Esophagus (tissue), 2 donors: ENCODE data around the gene GNG14. TPM values are rescaled to one million over a fixed set of nuclear protein-coding genes. Genes with fewer than 3 reads are reported as not detected.
"Not testable (repeated sequence)": the region's sequence is repeated elsewhere in the genome, so short reads cannot be mapped to it uniquely, and the experiment has no call there.

Source experiments
- H3K27ac ChIP-seq, 2 donors: one replicate each; pipeline ENCODE4 v1.5.1; 2013; ENCODE audit warnings: low read depth in 2 of 2, mild to moderate bottlenecking in 2 of 2, inconsistent platforms in 1 of 2, low read length in 1 of 2, moderate library complexity in 1 of 2
- H3K27me3 ChIP-seq, 2 donors: one replicate each; pipeline ENCODE4 v1.6.1; 2013; ENCODE audit warnings: low read length in 2 of 2, control low read depth in 1 of 2, mild to moderate bottlenecking in 1 of 2; ENCODE audit not compliant: insufficient read depth in 2 of 2, control insufficient read depth in 1 of 2
- H3K36me3 ChIP-seq, 2 donors: one replicate each; pipeline ENCODE4 v1.6.1; 2013; ENCODE audit warnings: low read length in 1 of 2; ENCODE audit not compliant: control insufficient read depth in 2 of 2, insufficient read depth in 2 of 2
- H3K4me1 ChIP-seq, 2 donors: one replicate each; pipeline ENCODE4 v1.6.1; 2013; ENCODE audit warnings: low read length in 1 of 2; ENCODE audit not compliant: control insufficient read depth in 2 of 2, insufficient read depth in 2 of 2
- H3K4me3 ChIP-seq, 2 donors: one replicate each; pipeline ENCODE4 v1.5.1; 2013; ENCODE audit warnings: low read length in 2 of 2, mild to moderate bottlenecking in 2 of 2, low read depth in 1 of 2, moderate library complexity in 1 of 2
- H3K9me3 ChIP-seq, 2 donors: one replicate each; pipeline ENCODE4 v1.6.1; 2013; ENCODE audit warnings: mild to moderate bottlenecking in 2 of 2, low read depth in 1 of 2, low read length in 1 of 2, moderate library complexity in 1 of 2; ENCODE audit not compliant: control insufficient read depth in 2 of 2, insufficient read depth in 1 of 2
- WGBS, 2 donors: extraction: QIAGEN DNeasy Blood & Tissue Kit; methylation state at CpG; one replicate each; pipeline ENCODE4 v1.1.7; 2013; 5-methylcytosine and 5-hydroxymethylcytosine counted together
- polyA plus RNA-seq, 2 donors: library from polyadenylated mRNA; stranded (reverse); fragments of 200-250 nt; gene quantifications; one replicate each; pipeline ENCODE4 v1.2.3, GENCODE V29; 2013
- donor health status: healthy with polysubstance abuse.
- donor health status: Bipolar disorder and iron deficiency.

The GNG14 gene
- polyA plus RNA-seq, 2 donors, result not detected

GRCh38 chr19:12701596-12702282, 13.9 kb downstream of the GNG14 start:
- H3K4me3 ChIP-seq, result no peak overlapping the region
- peaks cover 0 to 3% of the 10 kb centered on the region in 2 donors for H3K4me1 ChIP-seq
- WGBS, 2 donors, result 88% methylated on average over 29 to 33 of the region's 33 CpGs
- H3K9me3 ChIP-seq, result no peaks in the 10 kb centered on the region
- H3K27ac ChIP-seq, result no peak overlapping the region
- H3K27me3 ChIP-seq, result no peaks in the 10 kb centered on the region
- peaks cover 34 to 50% of the 10 kb centered on the region in 2 donors for H3K36me3 ChIP-seq

DNA sequence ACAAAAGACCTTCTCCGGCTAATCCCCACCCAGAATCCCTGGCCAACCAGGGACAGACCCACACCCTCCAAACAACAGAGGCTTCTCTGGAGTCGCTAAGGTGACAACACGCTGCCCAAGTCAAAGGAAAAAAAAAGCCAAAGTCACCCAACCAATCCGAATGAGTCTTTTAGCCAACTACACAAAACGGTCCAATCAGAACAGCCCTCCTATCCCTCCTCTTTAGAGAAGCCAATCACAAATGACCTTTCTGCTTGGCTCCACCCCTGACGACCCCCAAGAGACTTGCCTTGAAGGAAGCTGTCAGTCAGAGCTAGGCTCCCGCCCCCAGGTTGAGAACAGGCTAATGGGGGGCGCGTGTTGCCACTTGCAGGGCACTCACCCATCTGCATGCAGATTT, 15.2 kb downstream of the GNG14 start:
- peaks cover 34 to 50% of the 10 kb centered on the region in 2 donors for H3K36me3 ChIP-seq
- WGBS, 2 donors, result 65 to 70% methylated on average over 9 of the region's 9 CpGs
- H3K9me3 ChIP-seq, result no peaks in the 10 kb centered on the region
- no peaks in the 10 kb centered on the region for H3K4me1 ChIP-seq
- H3K27ac ChIP-seq, result no peak overlapping the region
- no peaks in the 10 kb centered on the region for H3K27me3 ChIP-seq
- no peak overlapping the region for H3K4me3 ChIP-seq

GRCh38 chr19:12705169-12705568, 17.4 kb downstream of the GNG14 start:
- WGBS, 2 donors, result 92 to 93% methylated on average over 13 of the region's 13 CpGs
- no peaks in the 10 kb centered on the region for H3K9me3 ChIP-seq
- no peak overlapping the region for H3K4me3 ChIP-seq
- no peak overlapping the region for H3K27ac ChIP-seq
- no peaks in the 10 kb centered on the region for H3K4me1 ChIP-seq
- H3K27me3 ChIP-seq, result no peaks in the 10 kb centered on the region
- peaks cover 36 to 58% of the 10 kb centered on the region in 2 donors for H3K36me3 ChIP-seq

GRCh38 chr19:12705654-12706331, 18.0 kb downstream of the GNG14 start:
- no peaks in the 10 kb centered on the region for H3K27me3 ChIP-seq
- H3K9me3 ChIP-seq, result no peaks in the 10 kb centered on the region
- peaks cover 33 to 58% of the 10 kb centered on the region in 2 donors for H3K36me3 ChIP-seq
- H3K27ac ChIP-seq, result no peak overlapping the region
- no peak overlapping the region for H3K4me3 ChIP-seq
- H3K4me1 ChIP-seq, result no peaks in the 10 kb centered on the region
- 90 to 92% methylated on average over 29 of the region's 29 CpGs for WGBS, 2 donors

- peaks cover 31 to 56% of the 10 kb centered on the region in 2 donors for H3K36me3 ChIP-seq
Measured at GRCh38 chr19:12706332-12706718, 18.5 kb downstream of the GNG14 start.

DNA sequence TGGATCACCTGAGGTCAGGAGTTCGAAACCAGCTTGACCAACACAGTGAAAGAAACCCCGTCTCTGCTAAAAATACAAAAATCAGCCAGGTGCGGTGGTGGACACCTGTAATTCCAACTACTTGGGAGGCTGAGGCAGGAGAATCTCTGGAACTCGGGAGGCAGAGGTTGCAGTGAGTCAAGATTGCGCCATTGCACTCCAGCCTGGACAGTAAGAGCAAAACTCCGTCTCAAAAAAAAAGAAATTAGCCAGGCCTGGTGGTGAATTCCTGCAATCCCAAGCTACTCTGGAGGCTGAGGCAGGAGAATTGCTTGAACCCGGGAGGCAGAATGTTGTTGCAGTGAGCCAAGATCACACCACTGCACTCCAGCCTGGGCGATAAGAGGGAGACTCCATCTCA, 20.8 kb downstream of the GNG14 start:
- peaks cover 25 to 44% of the 10 kb centered on the region in 2 donors for H3K36me3 ChIP-seq
- H3K27ac ChIP-seq, result no peak overlapping the region
- no peaks in the 10 kb centered on the region for H3K4me1 ChIP-seq
- H3K4me3 ChIP-seq, result no peak overlapping the region
- no peaks in the 10 kb centered on the region for H3K9me3 ChIP-seq
- H3K27me3 ChIP-seq, result no peaks in the 10 kb centered on the region
- WGBS, 2 donors, result 94 to 95% methylated on average over 8 of the region's 8 CpGs

More at GRCh38 chr19:12706332-12706718, 18.5 kb downstream of the GNG14 start:
- no peak overlapping the region for H3K4me3 ChIP-seq
- no peaks in the 10 kb centered on the region for H3K27me3 ChIP-seq
- 93 to 95% methylated on average over 13 of the region's 13 CpGs for WGBS, 2 donors
- H3K9me3 ChIP-seq, result no peaks in the 10 kb centered on the region
- no peak overlapping the region for H3K27ac ChIP-seq
- H3K4me1 ChIP-seq, result no peaks in the 10 kb centered on the region

GRCh38 chr19:12711187-12711586, 23.4 kb downstream of the GNG14 start:
- Histone ChIP-seq H3K4me1 (no peaks in the 10 kb centered on the region), H3K36me3 (peaks cover 23 to 45% of the 10 kb centered on the region in 2 donors)
- WGBS, 2 donors, result 93 to 94% methylated on average over 17 of the region's 17 CpGs

GRCh38 chr19:12712077-12712476, 24.3 kb downstream of the GNG14 start:
- peaks cover 19 to 42% of the 10 kb centered on the region in 2 donors for H3K36me3 ChIP-seq
- not testable (repeated sequence) for H3K4me1 ChIP-seq, H3K9me3 ChIP-seq, H3K27ac ChIP-seq, H3K27me3 ChIP-seq, H3K4me3 ChIP-seq
- 41 to 64% methylated on average over 9 to 12 of the region's 14 CpGs for WGBS, 2 donors

More at GRCh38 chr19:12711187-12711586, 23.4 kb downstream of the GNG14 start:
- H3K27me3 ChIP-seq, result no peaks in the 10 kb centered on the region
- H3K9me3 ChIP-seq, result no peaks in the 10 kb centered on the region
- no peak overlapping the region for H3K27ac ChIP-seq
- H3K4me3 ChIP-seq, result no peak overlapping the region

DNA sequence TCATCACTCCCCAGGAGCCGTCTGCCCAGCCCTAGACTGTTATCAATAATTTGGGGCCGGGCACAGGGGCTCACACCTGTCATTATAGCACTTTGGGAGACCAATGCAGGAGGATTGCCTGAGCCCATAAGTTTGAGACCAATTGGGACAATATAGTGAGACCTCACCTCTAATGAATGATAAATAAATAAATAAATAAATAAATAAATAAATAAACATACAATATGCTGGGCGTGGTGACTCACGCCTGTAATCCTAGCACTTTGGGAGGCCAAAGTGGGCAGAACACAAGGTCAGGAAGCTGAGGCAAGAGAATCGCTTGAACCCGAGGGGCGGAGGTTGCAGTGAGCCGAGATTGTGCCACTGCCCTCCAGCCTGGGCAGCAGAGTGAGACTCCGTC, 25.5 kb downstream of the GNG14 start:
- H3K4me3 ChIP-seq, H3K27me3 ChIP-seq, H3K4me1 ChIP-seq, H3K9me3 ChIP-seq, H3K27ac ChIP-seq: not testable (repeated sequence)
- peaks cover 19 to 42% of the 10 kb centered on the region in 2 donors for H3K36me3 ChIP-seq
- WGBS, 2 donors, result 90 to 95% methylated on average over 9 of the region's 9 CpGs

DNA sequence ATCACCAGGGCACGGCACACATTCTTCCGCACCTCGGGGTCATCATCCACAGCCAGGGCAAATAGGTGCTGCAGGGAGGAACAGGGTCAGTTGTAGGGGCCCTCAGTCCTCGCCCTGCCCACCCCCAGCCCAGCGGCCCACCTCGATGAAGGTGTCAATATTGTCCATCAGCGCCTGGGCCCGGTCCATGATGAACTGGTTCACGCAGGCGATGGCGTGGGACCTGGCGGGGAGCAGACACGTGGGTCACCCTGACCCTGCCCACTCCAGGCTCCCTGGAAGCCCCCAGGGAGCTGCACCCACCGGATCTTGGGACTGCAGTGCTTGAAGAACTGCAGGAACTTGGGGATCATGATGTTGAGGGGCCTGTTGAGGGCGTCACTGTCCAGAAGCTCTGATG, 27.3 kb downstream of the GNG14 start:
- Histone ChIP-seq H3K27me3 (no peaks in the 10 kb centered on the region), H3K9me3 (no peaks in the 10 kb centered on the region), H3K36me3 (peaks cover 17 to 42% of the 10 kb centered on the region in 2 donors), H3K27ac (no peak overlapping the region), H3K4me3 (no peak overlapping the region), H3K4me1 (peaks cover 0 to 4% of the 10 kb centered on the region in 2 donors)
- 94 to 95% methylated on average over 15 of the region's 15 CpGs for WGBS, 2 donors
